ENCODE results near the gene TRPV3.
"Not testable (repeated sequence)": the region's sequence is repeated elsewhere in the genome, so short reads cannot be mapped to it uniquely, and the experiment has no call there.

Gene TRPV3

GRCh38 chr17:3528880-3529511, 28.6 kb downstream of the TRPV3 start:
- TF ChIP-seq CTCF (conservative IDR thresholded peaks at IDR 0.05), result no peak
- no peak overlapping the region for H3K27ac ChIP-seq

- no peak for TF ChIP-seq CTCF (conservative IDR thresholded peaks at IDR 0.05)
- H3K27ac ChIP-seq, result no peak overlapping the region
Observed at GRCh38 chr17:3528403-3528851, 29.2 kb downstream of the TRPV3 start.

- no peak overlapping the region for H3K27ac ChIP-seq
- no peak for TF ChIP-seq CTCF (conservative IDR thresholded peaks at IDR 0.05)
Observed at GRCh38 chr17:3527896-3528295, 29.7 kb downstream of the TRPV3 start.

- no peak for TF ChIP-seq CTCF (conservative IDR thresholded peaks at IDR 0.05)
- no peak overlapping the region for H3K27ac ChIP-seq
Observed at GRCh38 chr17:3527468-3527867, 30.1 kb downstream of the TRPV3 start.

GRCh38 chr17:3526971-3527370, 30.6 kb downstream of the TRPV3 start:
- H3K27ac ChIP-seq, result no peak overlapping the region
- no peak for TF ChIP-seq CTCF (conservative IDR thresholded peaks at IDR 0.05)

GRCh38 chr17:3526491-3526890, 31.1 kb downstream of the TRPV3 start:
- no peak overlapping the region for H3K27ac ChIP-seq
- no peak for TF ChIP-seq CTCF (conservative IDR thresholded peaks at IDR 0.05)

GRCh38 chr17:3524024-3524423, 33.6 kb downstream of the TRPV3 start:
- TF ChIP-seq CTCF (conservative IDR thresholded peaks at IDR 0.05), result no peak
- no peak overlapping the region for H3K27ac ChIP-seq

GRCh38 chr17:3519472-3519871, 38.1 kb downstream of the TRPV3 start:
- not testable (repeated sequence) for H3K27ac ChIP-seq

All from VCaP (cell line).